Measurements from ENCODE around the gene CNNM4. TPM values are rescaled to one million over a fixed set of nuclear protein-coding genes. Genes with fewer than 3 reads are reported as not detected.

Gene CNNM4
- total RNA-seq, 2 experiments from 2014 or later, result 8.2 to 8.3 TPM

DNA sequence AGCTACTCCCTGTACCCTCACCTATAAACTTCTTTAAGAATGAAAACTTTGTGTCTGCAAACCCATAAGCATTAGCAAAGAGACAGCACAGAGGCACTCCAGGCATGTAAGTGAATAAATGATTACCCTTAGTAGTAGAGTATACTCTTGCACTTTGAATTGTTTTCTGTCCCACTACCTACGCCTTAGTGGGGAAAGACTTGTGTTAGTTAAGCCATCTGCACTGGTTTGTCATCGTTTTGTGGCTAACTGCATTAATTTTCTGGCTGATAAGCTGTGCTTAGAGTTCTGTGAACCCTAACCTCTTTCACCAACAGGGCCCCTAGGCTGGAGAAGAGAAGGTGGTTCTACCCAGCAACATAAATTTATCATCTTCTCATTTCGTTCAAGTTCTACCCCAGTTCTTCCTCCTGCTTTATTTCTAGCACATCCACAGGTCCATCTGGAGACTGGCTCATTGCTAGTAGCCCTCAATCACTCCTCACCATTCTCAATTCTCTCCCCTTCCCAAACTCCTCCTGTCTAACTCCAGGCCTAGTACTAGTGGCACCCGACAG, 21.5 kb upstream of the CNNM4 start:
- peaks cover 12% of the 10 kb centered on the region for H3K36me3 Mint-ChIP-seq (ENCODE audit: low read depth)
- H3K4me3 Mint-ChIP-seq, result peak overlapping the region; percentile 94
- ChIA-PET CTCF (no interaction called here), POLR2A (no interaction called here)
- H3K27ac Mint-ChIP-seq, result peak overlapping the region; percentile 89
- peaks cover 43% of the 10 kb centered on the region for H3K4me1 Mint-ChIP-seq
- no peaks in the 10 kb centered on the region for H3K27me3 Mint-ChIP-seq
- no peaks in the 10 kb centered on the region for H3K9me3 Mint-ChIP-seq
- DNase-seq, result no peak

DNA sequence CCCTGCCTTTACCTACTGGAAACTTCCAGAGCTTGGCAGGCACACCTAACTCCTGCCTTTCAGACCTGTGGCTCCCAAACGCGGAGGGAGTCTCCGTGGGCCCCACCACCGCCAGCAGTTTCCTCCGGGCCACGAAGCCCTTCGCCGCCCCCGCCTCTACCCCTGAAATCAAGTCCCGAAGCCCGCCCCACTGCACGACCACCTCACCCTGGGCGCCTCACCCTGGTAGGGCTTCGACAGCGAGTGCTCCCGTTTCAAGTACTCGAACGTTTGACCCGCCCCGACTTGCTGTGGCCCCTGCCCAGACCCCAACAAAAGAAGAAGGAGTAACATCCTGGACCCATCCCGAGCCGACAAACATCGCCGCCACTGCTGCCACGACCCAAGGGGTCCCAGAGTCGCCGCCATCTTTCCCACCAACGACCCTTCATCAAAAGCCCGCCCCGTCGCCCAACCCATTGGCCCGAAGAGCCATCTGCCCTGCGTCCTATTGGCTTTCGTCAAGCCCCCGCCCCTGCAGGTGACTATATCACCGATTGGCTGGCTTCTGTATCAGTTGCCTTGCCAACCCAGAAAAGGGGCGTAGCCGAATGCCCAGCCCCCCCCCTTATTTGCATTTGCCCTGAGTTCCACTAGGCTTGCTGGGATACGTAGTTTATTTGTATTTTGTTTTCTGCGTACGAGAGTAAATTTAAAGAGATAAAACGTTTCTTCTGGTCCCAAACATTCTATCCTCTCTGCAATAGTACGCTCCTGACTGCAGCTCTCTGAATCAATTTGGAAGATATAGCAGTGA, 20.9 kb upstream of the CNNM4 start, which contains the start of gene LMAN2L:
Gene LMAN2L, minus strand, starts transcription at position 432 of the 796 bp plus-strand sequence. Its CDS starts 24 bp downstream, at position 408.
- CTCF ChIA-PET, result interaction anchor here (7.3 kb wide), 1 partner anchor 21 kb away, joined by 28 read pairs; the partner anchor contains the start of gene CNNM4
- POLR2A ChIA-PET, result no interaction called here
- peaks cover 43% of the 10 kb centered on the region for H3K4me1 Mint-ChIP-seq
- peak within 1 kb of the TSS; percentile 89 for H3K27ac Mint-ChIP-seq
- peaks cover 9% of the 10 kb centered on the region for H3K36me3 Mint-ChIP-seq (ENCODE audit: low read depth)
- DNase-seq, result peak; percentile 99
- H3K9me3 Mint-ChIP-seq, result no peaks in the 10 kb centered on the region
- H3K4me3 Mint-ChIP-seq, result peak within 1 kb of the TSS; percentile 94
- H3K27me3 Mint-ChIP-seq, result peaks cover 2% of the 10 kb centered on the region

DNA sequence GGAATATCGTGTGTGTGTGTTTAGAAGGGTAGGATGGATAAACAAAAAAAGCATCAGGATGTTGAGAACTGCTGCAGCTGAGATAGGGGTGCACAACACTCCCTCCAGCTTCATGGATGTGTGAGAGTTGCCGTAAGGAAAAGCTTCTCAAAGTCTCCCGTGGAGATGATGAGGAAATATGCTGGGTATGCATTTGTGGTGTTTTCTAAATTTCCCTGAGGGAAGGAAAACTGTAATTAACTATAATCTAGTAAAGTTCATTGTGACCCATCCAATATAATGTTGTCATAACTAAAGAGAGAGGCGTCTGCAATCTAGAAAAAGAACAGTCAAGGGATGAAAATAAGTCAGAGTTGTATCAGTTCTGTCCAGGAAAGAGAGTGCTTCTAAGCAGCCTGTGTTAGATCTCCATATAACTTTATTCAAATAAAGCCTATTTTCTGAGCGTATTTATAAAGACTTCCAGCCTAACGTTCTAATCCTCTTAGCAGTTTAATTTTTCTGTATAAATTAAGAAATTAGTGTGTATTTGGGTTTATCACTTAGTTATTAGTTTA, 13.6 kb upstream of the CNNM4 start:
- no peak for DNase-seq
- CTCF ChIA-PET, result interaction anchor here (7.3 kb wide), 1 partner anchor 13 kb away, joined by 28 read pairs; the partner anchor contains the start of gene CNNM4
- Mint-ChIP-seq H3K4me3 (no peak overlapping the region), H3K27ac (no peak overlapping the region), H3K4me1 (peaks cover 5% of the 10 kb centered on the region), H3K36me3 (ENCODE audit: low read depth) (no peaks in the 10 kb centered on the region), H3K27me3 (peaks cover 4% of the 10 kb centered on the region), H3K9me3 (no peaks in the 10 kb centered on the region)
- POLR2A ChIA-PET, result no interaction called here

DNA sequence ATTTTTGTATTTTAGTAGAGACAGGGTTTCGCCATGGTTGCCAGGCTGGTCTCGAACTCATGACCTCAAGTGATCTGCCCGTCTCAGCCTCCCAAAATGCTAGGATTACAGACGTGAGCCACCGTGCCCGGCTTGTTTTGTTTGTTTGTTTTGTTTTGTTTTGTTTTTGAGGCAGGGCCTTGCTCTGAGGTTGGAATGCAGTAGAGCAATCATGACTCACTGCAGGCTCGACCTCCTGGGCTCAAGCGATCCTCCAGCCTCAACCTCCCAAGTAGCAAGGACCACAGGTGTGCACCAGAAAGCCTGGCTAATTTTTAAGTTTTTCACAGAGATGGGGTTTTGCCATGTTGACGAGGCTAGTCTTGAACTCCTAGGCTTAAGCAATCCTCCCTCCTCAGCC, 8.9 kb upstream of the CNNM4 start:
- ChIA-PET POLR2A (no interaction called here), CTCF (interaction anchor here (0.7 kb wide), 3 partner anchors 25 to 327 kb away, joined by 3 to 5 read pairs (median 3); no protein-coding TSS in a partner anchor)
- no peak overlapping the region for H3K27ac Mint-ChIP-seq
- no peak for DNase-seq
- H3K4me3 Mint-ChIP-seq, result no peak overlapping the region
- no peaks in the 10 kb centered on the region for H3K4me1 Mint-ChIP-seq
- H3K9me3 Mint-ChIP-seq, result no peaks in the 10 kb centered on the region
- peaks cover 2% of the 10 kb centered on the region for H3K27me3 Mint-ChIP-seq
- no peaks in the 10 kb centered on the region for H3K36me3 Mint-ChIP-seq (ENCODE audit: low read depth)

DNA sequence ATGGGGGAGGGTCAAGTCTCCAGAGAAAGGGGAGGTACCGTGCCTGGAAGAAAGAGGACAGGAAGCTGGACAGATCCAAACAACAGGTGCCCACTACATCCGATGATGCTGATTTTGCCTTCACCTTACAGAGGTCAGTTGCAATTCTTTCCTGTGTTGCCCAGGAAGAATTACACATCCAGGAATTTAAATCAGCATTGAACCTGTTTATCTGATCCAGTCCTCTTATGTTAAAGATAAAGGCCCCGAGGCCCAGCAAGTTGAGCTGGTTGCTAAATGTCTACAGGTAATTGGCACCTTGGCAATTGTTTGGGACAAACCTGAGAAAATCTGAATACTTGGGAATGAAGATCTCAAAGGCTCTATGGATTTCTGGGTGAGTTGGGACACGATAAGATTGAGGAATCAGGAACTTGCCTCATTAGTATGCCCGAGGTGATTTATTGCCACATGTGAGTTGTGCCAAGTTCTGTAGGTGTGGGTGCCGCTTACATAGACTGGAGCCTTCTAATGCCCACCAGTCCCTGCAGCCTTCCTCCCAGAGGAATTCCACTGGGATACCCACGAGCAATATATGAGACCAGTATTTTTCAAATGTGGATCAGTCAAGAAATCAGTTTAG, 6.9 kb upstream of the CNNM4 start:
- Mint-ChIP-seq H3K9me3 (no peaks in the 10 kb centered on the region), H3K36me3 (ENCODE audit: low read depth) (no peaks in the 10 kb centered on the region), H3K4me3 (no peak overlapping the region), H3K4me1 (no peaks in the 10 kb centered on the region), H3K27me3 (peaks cover 2% of the 10 kb centered on the region), H3K27ac (no peak overlapping the region)
- no peak for DNase-seq
- CTCF ChIA-PET, result interaction anchor here (1.6 kb wide), 1 partner anchor 8 kb away, joined by 4 read pairs; no protein-coding TSS in a partner anchor
- POLR2A ChIA-PET, result no interaction called here

DNA sequence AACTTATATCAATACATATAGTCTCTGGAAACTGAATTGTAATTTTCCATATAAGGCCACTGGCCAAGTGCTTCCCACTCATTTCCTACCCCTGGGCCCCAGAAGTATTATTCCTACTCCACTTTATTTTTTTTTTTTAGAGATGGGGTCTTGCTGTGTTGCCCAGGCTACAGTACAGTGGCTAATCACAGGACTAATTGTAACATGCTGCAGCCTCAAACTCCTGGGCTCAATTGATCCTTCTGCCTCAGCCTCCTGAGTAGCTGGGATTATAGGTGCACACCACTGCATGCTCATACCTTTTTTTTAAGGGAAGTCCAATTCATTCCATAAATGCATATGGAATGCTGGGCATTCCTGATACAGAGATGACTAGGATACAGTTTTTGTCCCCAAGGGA, 6.4 kb upstream of the CNNM4 start:
- H3K9me3 Mint-ChIP-seq, result no peaks in the 10 kb centered on the region
- no peak overlapping the region for H3K27ac Mint-ChIP-seq
- no peaks in the 10 kb centered on the region for H3K36me3 Mint-ChIP-seq (ENCODE audit: low read depth)
- ChIA-PET CTCF (no interaction called here), POLR2A (no interaction called here)
- no peak for DNase-seq
- H3K27me3 Mint-ChIP-seq, result peaks cover 2% of the 10 kb centered on the region
- H3K4me3 Mint-ChIP-seq, result no peak overlapping the region
- H3K4me1 Mint-ChIP-seq, result peaks cover 2% of the 10 kb centered on the region

DNA sequence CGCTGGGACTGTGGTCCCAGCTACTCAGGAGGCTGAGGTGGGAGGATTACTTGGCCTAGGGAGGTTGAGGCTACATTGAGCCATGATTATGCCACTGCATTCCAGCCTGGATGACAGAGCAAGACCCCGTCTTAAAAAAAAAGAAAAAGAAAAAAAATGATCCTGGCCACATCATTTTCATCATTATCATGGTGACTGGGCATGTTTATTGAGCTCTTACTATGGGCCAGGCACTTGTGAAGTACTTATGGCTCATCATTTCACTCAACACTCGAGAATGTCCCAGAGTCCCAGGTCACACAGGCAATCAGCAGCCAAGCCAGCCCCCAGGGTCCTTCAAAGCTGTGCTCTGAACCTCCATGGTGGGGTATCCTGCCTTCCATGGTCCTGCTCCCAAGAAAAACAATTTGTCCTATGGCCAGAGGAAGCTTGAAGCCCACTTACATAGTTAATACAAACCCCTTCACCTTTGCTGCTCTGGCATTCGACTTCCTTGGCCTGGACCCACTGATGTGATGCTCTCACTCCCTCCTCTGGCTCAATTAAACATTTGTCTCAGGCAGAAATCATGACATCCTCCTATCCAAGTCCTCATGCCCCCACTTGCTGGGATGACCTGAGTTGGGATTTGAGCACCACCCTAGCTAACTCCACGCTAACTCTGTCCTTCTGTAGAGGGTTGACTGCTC, 3.8 kb upstream of the CNNM4 start:
- Mint-ChIP-seq H3K9me3 (no peaks in the 10 kb centered on the region), H3K36me3 (ENCODE audit: low read depth) (no peaks in the 10 kb centered on the region), H3K4me3 (no peak overlapping the region), H3K4me1 (peaks cover 20% of the 10 kb centered on the region), H3K27ac (peak overlapping the region; percentile 47), H3K27me3 (no peaks in the 10 kb centered on the region)
- ChIA-PET CTCF (interaction anchor here (0.6 to 1.6 kb wide), 4 partner anchors 10 to 1892 kb away, joined by 3 to 4 read pairs (median 4); no protein-coding TSS in a partner anchor), POLR2A (no interaction called here)
- DNase-seq, result no peak

DNA sequence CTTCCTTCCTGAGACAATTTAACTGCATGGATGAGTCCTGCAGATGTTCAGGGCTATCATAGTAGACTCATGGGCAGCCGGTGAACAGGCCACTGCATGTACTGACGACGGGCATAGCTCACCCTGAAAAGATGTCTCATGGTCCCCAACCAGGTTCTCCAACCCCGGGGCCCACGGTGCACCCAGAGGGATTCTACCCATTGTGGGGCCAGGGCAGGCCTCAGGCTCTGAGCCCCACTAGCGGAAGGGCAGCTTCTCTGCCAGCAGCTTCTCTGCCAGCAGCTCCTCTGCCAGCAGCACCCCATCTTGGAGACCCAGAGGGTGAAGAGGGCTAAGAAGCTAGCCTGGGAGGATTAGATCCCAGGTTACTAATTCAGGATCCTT, 3.2 kb upstream of the CNNM4 start:
- no peaks in the 10 kb centered on the region for H3K36me3 Mint-ChIP-seq (ENCODE audit: low read depth)
- POLR2A ChIA-PET, result no interaction called here
- H3K27ac Mint-ChIP-seq, result peak overlapping the region; percentile 47
- CTCF ChIA-PET, result interaction anchor here (0.6 to 1.6 kb wide), 4 partner anchors 10 to 1892 kb away, joined by 3 to 4 read pairs (median 4); no protein-coding TSS in a partner anchor
- no peaks in the 10 kb centered on the region for H3K27me3 Mint-ChIP-seq
- H3K4me3 Mint-ChIP-seq, result no peak overlapping the region
- no peaks in the 10 kb centered on the region for H3K9me3 Mint-ChIP-seq
- DNase-seq, result no peak
- peaks cover 25% of the 10 kb centered on the region for H3K4me1 Mint-ChIP-seq

DNA sequence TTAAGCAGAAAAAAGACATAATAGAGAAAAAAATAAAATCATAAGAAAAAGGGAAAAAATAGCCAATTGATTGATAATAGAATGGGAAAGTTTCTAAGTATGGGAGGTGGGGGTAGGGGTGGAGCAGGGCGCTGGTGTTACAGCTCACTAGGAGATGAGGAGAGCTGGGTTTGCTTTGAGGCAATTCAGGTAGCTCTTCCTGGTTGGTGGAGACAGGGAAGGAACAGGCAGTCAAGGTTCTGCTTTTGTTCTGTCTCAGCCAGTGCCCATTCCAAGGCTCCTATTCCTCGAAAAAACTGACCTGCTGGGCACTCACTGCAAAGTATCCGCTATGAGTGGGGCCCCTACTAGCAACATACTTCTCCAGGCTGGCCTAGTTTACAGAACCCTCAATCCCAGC, 1.7 kb upstream of the CNNM4 start:
- DNase-seq, result no peak
- H3K27me3 Mint-ChIP-seq, result no peaks in the 10 kb centered on the region
- H3K4me3 Mint-ChIP-seq, result no peak overlapping the region
- CTCF ChIA-PET, result interaction anchor here (0.6 to 3.5 kb wide), 6 partner anchors 15 to 507 kb away, joined by 3 to 28 read pairs (median 3); partner anchors contain the start of gene ANKRD39
- peaks cover 38% of the 10 kb centered on the region for H3K4me1 Mint-ChIP-seq
- POLR2A ChIA-PET, result no interaction called here
- H3K27ac Mint-ChIP-seq, result peak overlapping the region; percentile 92
- no peaks in the 10 kb centered on the region for H3K36me3 Mint-ChIP-seq (ENCODE audit: low read depth)
- no peaks in the 10 kb centered on the region for H3K9me3 Mint-ChIP-seq

DNA sequence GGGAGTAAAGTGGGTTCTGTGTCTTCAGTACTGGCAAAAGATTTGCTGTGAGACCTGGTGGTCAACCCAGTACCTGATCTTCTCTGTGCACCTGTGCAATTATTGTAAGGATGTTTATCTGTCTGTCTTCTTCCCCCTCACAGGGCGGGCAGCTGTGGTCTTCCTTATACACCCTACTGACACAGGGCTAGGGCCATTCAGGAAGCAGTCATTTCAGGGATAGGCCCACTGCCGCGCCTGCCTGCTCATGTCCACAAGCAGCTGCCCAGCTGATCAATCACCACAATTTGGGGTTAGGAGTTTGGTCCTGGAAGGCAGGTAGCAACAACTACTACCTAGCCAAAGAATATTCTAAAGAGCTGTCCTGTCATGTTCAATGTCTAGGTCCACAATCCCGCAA, 1.2 kb upstream of the CNNM4 start:
- Mint-ChIP-seq H3K4me1 (peaks cover 43% of the 10 kb centered on the region), H3K4me3 (peak overlapping the region; percentile 78), H3K27me3 (no peaks in the 10 kb centered on the region), H3K9me3 (no peaks in the 10 kb centered on the region), H3K27ac (peak overlapping the region; percentile 92), H3K36me3 (ENCODE audit: low read depth) (peaks cover 1% of the 10 kb centered on the region)
- POLR2A ChIA-PET, result no interaction called here
- CTCF ChIA-PET, result interaction anchor here (0.7 to 3.5 kb wide), 6 partner anchors 14 to 147 kb away, joined by 3 to 28 read pairs (median 4); partner anchors contain the start of gene ANKRD39
- DNase-seq, result no peak

DNA sequence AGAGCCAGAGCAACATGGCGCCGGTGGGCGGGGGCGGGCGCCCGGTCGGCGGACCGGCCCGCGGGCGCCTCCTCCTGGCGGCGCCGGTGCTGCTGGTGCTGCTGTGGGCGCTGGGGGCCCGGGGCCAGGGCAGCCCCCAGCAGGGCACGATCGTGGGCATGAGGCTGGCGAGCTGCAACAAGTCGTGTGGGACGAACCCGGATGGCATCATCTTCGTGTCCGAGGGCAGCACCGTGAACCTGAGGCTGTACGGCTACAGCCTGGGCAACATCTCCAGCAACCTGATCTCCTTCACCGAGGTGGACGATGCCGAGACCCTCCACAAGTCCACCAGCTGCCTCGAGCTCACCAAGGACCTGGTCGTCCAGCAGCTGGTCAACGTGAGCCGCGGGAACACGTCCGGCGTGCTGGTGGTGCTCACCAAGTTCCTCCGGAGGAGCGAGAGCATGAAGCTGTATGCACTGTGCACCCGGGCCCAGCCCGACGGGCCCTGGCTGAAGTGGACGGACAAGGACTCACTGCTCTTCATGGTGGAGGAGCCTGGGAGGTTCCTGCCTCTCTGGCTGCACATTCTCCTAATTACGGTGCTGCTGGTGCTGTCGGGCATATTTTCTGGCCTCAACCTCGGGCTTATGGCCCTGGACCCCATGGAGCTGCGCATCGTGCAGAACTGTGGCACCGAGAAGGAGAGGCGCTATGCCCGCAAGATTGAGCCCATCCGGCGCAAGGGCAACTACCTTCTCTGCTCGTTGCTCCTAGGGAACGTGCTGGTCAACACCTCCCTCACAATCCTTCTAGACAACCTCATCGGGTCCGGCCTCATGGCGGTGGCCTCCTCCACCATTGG, 507 bp downstream of the CNNM4 start:
- DNase-seq, result peak; percentile 25
- ChIA-PET POLR2A (no interaction called here), CTCF (interaction anchor here (0.6 to 4.0 kb wide), 18 partner anchors 8 to 423 kb away, joined by 3 to 28 read pairs (median 4); partner anchors contain the start of gene CNNM3)
- Mint-ChIP-seq H3K9me3 (no peaks in the 10 kb centered on the region), H3K27ac (peak overlapping the region; percentile 89), H3K27me3 (no peaks in the 10 kb centered on the region), H3K4me1 (peaks cover 48% of the 10 kb centered on the region), H3K36me3 (ENCODE audit: low read depth) (peaks cover 1% of the 10 kb centered on the region), H3K4me3 (peak overlapping the region; percentile 74)

Data from activated CD4-positive, alpha-beta T cell treated with anti-CD3 and anti-CD28 coated beads, Interleukin-2, amount 10 ng/mL, durations not matched to agents 7 days and 5 days (primary cell).